GM12891 (cell line): ENCODE data around the gene HS2ST1.
A peak's percentile ranks its signal among the peaks of the same experiment; 100 is the strongest.
"Not testable (repeated sequence)": the region's sequence is repeated elsewhere in the genome, so short reads cannot be mapped to it uniquely, and the experiment has no call there.

Source experiments
- DNase-seq: peaks from one replicate; pipeline ENCODE4 v3.0.0; 2011; ENCODE audit warnings: low spot score; ENCODE audit not compliant: insufficient read length
- FAIRE-seq: peaks from 2 replicates; lab custom pipeline; 2011; peaks lifted over from hg19 to GRCh38; lab: Jason Lieb, UNC
- PAX5 ChIP-seq: IDR thresholded peaks from 2 replicates; pipeline ENCODE4 v1.6.1; 2011; ENCODE audit warnings: low read length, moderate library complexity, mild to moderate bottlenecking; ENCODE audit not compliant: insufficient read depth, severe bottlenecking
- POLR2A ChIP-seq: IDR thresholded peaks from 2 replicates; pipeline ENCODE4 v1.6.1; 2011; ENCODE audit warnings: low read depth, low read length, control low read depth
- POLR2AphosphoS5 ChIP-seq: IDR thresholded peaks from 2 replicates; pipeline ENCODE4 v1.6.1; 2011; ENCODE audit warnings: low read depth, low read length, control low read depth
- POU2F2 ChIP-seq: IDR thresholded peaks from 2 replicates; pipeline ENCODE4 v1.6.1; 2011; ENCODE audit warnings: low read depth, mild to moderate bottlenecking, control low read depth, low read length, moderate library complexity
- SPI1 ChIP-seq: IDR thresholded peaks from 2 replicates; pipeline ENCODE4 v1.6.1; 2011; ENCODE audit warnings: low read depth, low read length, control low read depth
- TAF1 ChIP-seq: IDR thresholded peaks from 2 replicates; pipeline ENCODE4 v1.6.1; 2011; ENCODE audit warnings: low read depth, low read length, control low read depth

Gene HS2ST1

GRCh38 chr1:87053446-87053845 lies 139.0 kb downstream of the HS2ST1 start:
- TF ChIP-seq POU2F2 (no peak), POLR2A (no peak), SPI1 (no peak), POLR2AphosphoS5 (no peak), PAX5 (no peak), TAF1 (no peak)
- no peak for FAIRE-seq
- DNase-seq: no peak

DNA sequence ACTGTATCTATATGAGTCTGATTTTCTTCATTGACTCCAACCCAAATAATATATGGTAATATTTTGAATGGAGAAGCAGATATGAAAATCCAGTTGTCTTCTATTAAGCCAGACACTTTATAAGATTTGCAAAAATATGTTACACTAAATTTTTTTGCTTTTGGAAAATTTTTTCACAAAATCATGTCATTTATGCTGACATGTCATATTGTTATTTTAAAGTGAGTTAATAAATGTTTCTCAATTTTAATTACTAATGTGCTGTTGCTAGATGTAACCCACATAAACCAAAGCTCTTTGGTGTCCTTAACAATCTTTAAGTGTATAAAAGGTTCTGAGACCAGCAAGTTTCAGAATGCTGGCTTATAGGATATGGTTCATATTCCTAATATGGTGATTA lies 142.5 kb downstream of the HS2ST1 start:
- TF ChIP-seq POLR2AphosphoS5 (no peak), POU2F2 (no peak), SPI1 (no peak), TAF1 (no peak), PAX5 (no peak), POLR2A (no peak)
- DNase-seq (no peak), FAIRE-seq (no peak)

DNA sequence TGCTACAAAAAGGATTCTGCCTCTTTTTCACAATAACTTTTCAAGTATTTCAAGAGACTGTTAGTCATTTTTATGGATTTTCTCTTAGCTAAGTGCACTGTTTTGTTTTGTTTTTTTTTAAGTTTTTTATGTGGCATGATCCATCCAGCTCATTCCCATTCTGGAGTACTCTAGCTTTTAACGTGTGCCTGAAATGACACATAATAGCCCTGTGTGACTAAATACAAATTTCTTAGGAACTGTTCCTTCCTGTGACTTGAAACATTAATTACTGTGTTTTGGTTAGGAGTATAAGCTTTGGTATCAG lies 143.9 kb downstream of the HS2ST1 start:
- DNase-seq: no peak
- TF ChIP-seq SPI1: no peak
- no peak for FAIRE-seq

GRCh38 chr1:87061742-87062156 lies 147.3 kb downstream of the HS2ST1 start:
- FAIRE-seq: peak; percentile 74

GRCh38 chr1:87062687-87063086 lies 148.3 kb downstream of the HS2ST1 start:
- TF ChIP-seq SPI1: no peak
- no peak for TF ChIP-seq TAF1
- TF ChIP-seq POU2F2: no peak
- no peak for TF ChIP-seq POLR2AphosphoS5
- no peak for TF ChIP-seq POLR2A
- no peak for TF ChIP-seq PAX5
- FAIRE-seq (no peak), DNase-seq (no peak)

More at GRCh38 chr1:87061742-87062156, 147.3 kb downstream of the HS2ST1 start:
- TF ChIP-seq TAF1 (no peak), POLR2AphosphoS5 (no peak), POU2F2 (no peak), SPI1 (peak; percentile 27)
- DNase-seq: no peak

DNA sequence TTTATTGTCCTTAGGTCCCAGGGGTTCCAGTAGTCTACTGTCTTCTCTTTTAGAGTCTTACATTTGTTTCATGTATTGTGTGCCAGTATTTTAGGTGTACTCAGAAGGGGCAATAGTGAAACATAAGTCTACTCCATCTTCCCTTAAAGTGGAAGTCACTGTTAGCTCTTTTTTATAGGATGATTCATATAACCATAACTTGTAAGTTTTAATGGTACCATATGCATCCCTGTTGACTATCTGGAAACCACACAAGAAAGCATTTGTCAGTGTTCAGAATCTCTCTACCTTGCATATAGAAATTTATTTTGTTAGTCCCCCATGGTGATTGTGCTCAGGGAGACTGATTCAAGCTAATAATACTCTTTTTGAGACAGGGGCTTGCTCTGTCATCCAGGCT lies 149.9 kb downstream of the HS2ST1 start:
- TF ChIP-seq SPI1: no peak
- no peak for TF ChIP-seq POLR2A
- TF ChIP-seq POU2F2: no peak
- no peak for TF ChIP-seq TAF1
- no peak for TF ChIP-seq PAX5
- TF ChIP-seq POLR2AphosphoS5: no peak
- FAIRE-seq (no peak), DNase-seq (no peak)

DNA sequence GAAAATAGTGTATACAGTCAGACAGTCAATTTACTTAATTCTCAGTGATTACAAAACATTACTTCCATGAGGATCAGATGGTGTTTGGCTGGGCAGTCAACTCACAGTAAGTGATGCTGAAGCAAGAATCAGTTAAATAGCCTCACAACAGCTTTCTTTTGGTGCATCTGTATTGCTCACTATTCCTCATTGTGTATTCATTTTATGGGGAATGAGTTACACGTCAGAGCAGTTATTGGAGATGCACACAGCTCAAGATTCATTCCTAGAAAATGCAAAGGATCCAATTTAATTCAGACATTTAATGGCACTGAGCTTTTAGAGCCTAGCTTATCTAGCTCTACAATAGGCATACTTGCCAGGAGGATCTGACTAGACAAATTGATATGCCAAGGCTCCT lies 150.6 kb downstream of the HS2ST1 start:
- DNase-seq (no peak), FAIRE-seq (no peak)
- TF ChIP-seq PAX5: no peak
- no peak for TF ChIP-seq SPI1
- TF ChIP-seq POU2F2: no peak
- no peak for TF ChIP-seq POLR2A
- TF ChIP-seq TAF1: no peak
- no peak for TF ChIP-seq POLR2AphosphoS5

- FAIRE-seq, DNase-seq: not testable (repeated sequence)
These were observed 152.3 kb downstream of the HS2ST1 start for GRCh38 chr1:87066708-87067107.

DNA sequence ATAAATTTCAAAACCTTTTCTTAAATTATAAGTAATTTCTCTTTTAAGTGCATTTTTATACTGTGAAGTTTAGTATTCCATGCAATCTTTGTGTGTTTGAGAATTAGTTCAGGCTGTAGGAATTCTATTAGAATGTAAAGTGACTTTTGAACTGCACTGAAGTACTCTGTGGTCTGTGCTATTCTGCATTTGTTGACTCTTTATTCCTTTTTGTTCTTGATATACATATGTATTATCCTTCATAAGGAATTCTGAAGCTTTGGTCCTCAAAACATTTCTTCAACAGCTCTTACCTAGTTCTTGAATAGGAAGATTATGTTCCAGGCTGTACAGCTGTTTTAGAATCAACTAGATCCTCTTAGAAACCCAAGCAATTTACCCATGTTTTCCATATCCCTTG lies 158.0 kb downstream of the HS2ST1 start:
- DNase-seq (no peak), FAIRE-seq (no peak)
- TF ChIP-seq SPI1: no peak

GRCh38 chr1:87072904-87073303 lies 158.5 kb downstream of the HS2ST1 start:
- TF ChIP-seq POLR2A (no peak), POLR2AphosphoS5 (no peak)
- FAIRE-seq: no peak
- DNase-seq: no peak

- DNase-seq (no peak), FAIRE-seq (peak; percentile 28)
- no peak for TF ChIP-seq POU2F2
- no peak for TF ChIP-seq TAF1
- no peak for TF ChIP-seq POLR2A
- no peak for TF ChIP-seq POLR2AphosphoS5
- no peak for TF ChIP-seq SPI1
- TF ChIP-seq PAX5: no peak
These were observed 159.8 kb downstream of the HS2ST1 start for GRCh38 chr1:87074001-87074795.
